Epithelial cell of esophagus (primary cell): ENCODE data around the gene EXOC3.
"Not testable (repeated sequence)": the region's sequence is repeated elsewhere in the genome, so short reads cannot be mapped to it uniquely, and the experiment has no call there.

Experiments used
- DNase-seq: peaks from one replicate; pipeline ENCODE4 v3.0.0; 2010; ENCODE audit warnings: low read depth
- H3K4me3 ChIP-seq: 2 replicates; pipeline ENCODE4 v1.5.1; 2011; ENCODE audit warnings: mild to moderate bottlenecking, low read length, control low read depth
- TF ChIP-seq, protein P1 (sequence below): IDR thresholded peaks from 2 replicates; pipeline ENCODE4 v1.5.1; 2011; ENCODE audit warnings: low read depth, mild to moderate bottlenecking, low read length, control low read depth, inconsistent platforms; ENCODE audit not compliant: insufficient read depth; ENCODE audit errors: missing control alignments

EXOC3 gene

DNA sequence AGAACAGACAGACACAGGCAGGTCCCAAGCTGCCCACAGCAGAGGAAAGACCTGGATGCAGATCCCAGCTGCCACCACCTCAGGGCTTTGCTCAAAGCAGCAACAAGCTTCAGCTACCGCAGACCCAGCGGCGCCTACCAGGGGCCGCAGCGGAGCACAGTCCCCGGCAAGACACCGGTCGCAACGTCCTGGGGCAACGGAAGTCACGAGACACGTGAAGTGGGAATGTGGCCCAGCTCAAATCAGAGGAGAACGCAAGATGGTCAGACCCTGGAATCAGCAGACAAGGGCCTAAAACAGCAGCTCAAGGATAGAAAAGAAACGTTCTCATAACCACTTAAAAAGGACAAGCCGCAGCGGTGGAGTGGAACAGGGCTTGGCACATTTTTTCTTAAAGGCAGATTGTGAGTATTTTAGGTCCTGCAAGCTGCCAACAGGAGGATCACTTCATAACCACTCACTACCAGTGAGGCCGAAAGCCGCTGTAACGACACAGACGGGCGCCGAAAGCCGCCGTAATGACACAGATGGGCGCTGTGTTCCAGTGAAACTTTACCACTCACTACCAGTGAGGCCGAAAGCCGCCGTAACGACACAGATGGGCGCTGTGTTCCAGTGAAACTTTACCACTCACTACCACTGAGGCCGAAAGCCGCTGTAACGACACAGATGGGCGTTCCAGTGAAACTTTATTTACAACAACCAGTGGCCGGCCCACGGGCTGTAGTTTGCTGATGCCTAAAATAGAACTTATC, 59.5 kb downstream of the EXOC3 start:
- H3K4me3 ChIP-seq, result no peak overlapping the region
- TF ChIP-seq, protein P1, sequence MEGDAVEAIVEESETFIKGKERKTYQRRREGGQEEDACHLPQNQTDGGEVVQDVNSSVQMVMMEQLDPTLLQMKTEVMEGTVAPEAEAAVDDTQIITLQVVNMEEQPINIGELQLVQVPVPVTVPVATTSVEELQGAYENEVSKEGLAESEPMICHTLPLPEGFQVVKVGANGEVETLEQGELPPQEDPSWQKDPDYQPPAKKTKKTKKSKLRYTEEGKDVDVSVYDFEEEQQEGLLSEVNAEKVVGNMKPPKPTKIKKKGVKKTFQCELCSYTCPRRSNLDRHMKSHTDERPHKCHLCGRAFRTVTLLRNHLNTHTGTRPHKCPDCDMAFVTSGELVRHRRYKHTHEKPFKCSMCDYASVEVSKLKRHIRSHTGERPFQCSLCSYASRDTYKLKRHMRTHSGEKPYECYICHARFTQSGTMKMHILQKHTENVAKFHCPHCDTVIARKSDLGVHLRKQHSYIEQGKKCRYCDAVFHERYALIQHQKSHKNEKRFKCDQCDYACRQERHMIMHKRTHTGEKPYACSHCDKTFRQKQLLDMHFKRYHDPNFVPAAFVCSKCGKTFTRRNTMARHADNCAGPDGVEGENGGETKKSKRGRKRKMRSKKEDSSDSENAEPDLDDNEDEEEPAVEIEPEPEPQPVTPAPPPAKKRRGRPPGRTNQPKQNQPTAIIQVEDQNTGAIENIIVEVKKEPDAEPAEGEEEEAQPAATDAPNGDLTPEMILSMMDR, result no peak
- no peak for DNase-seq

DNA sequence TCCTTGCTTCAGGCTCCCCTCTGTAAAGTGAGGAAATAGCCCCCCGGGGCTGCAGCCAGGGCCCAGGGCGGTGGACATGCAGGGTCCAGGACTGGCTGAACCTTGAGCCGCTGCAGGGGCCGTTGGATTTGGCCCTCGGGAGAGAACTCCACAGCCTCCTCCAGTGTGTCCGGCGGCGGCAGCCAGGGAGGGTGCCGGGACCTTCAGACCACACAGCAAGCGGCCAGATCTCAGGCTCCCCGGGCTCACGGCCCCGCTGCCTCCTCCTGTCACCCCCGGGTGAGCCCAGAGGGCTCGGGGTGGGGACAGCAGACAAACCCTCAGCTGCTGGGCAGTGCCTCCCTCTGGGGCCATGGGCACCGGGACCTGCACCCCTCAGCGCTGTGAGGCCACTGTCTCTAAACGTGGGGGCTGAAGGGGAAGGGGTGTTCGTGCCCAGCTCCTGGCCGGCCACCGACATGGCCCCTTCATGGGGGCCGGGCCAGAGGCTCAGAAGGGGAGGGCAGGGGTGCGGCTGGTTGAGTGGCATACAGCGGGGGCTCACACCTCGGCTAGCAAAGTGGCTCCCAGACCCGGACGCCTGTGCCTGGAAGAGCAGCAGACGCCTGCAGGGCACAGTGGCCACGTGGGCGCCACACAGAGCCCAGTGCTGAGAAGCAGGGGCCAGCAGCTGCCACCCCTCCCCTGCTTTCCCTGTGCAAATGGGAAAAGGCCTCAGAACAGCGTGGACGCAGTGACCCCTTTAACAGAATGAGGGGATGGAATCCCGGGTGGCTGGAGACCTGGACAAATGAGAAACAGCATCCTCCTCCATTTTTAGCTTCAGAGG, 61.6 kb downstream of the EXOC3 start:
- no peak for DNase-seq
- no peak overlapping the region for H3K4me3 ChIP-seq
- TF ChIP-seq, protein P1, result no peak

DNA sequence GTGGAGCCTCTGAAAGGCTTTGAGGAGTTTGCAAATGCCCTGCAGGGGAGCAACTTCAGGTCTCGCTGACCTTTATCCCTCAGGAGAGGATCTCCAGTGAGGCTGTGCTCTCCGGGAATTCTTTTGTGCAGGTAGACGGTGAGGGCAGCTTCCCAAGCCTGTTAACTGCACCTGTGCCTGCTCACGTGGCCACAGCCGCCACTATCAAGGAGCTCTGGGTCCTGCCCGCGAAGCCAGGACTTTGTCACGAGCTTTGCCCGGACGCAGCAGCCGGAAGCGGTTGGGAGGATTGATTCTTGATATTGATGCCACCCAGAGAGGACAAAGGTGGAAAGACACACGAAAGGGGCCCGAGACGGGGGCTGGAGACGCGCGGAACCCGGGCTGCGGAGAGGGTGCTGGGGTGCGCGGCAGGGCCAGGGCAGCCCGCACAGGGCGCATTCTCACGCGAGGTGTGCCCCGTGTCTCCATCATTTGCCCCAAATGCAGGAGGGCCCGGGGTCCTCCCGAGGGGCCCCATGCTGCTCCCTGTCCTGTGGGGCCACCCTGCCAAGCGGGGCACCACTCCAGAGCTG, 63.1 kb downstream of the EXOC3 start:
- TF ChIP-seq, protein P1, result no peak
- no peak for DNase-seq
- no peak overlapping the region for H3K4me3 ChIP-seq

DNA sequence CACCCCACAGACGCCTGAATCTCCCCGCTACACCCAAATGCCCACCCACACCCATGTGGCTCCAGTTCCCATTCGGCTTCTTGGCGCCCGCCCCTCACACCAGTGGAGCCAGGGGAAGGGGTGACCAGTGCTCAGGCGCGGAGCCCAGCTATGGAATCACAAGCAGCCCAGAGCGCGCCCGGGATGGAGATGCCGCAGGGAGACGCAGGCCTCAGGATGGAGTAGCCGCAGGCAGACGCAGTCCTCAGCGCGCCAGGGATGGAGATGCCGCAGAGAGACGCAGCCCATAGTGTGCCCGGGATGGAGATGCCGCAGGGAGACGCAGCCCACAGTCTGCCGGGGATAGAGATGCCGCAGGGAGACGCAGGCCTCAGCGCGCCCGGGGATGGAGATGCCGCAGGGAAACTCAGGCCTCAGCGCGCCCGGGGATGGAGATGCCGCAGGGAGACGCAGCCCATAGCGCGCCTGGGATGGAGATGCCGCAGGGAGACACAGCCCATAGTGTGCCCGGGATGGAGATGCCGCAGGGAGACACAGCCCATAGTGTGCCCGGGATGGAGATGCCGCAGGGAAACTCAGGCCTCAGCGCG, 65.1 kb downstream of the EXOC3 start:
- DNase-seq, H3K4me3 ChIP-seq: not testable (repeated sequence)

DNA sequence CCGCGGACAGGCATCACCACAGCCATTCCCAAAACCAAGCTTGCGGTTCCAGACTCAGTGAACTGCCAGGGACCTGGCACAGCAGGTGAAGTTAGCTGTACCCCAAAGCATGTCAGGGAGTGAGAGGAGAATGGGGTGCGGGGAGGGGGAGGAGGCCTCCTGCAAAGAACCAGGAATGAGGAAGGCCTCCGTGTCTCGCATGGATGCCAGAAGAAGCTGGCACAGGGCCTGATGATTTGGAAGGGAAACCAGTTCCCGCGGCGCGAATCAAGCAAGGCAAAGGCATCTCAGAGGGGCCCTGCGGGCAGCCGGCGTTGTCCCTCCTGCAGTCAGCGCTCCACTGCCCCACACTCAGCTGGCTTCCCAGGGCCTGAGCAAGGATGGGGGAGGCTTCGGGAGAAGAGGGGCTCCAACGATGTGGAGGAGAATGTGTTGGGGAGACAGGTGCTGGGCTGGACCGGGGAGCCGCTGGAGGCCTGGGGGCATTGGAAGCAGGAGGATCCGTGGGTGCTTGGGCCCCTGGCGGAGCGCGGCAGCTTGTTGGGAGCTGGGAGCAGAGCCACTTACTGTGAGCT, 66.7 kb downstream of the EXOC3 start:
- TF ChIP-seq, protein P1, result no peak

DNA sequence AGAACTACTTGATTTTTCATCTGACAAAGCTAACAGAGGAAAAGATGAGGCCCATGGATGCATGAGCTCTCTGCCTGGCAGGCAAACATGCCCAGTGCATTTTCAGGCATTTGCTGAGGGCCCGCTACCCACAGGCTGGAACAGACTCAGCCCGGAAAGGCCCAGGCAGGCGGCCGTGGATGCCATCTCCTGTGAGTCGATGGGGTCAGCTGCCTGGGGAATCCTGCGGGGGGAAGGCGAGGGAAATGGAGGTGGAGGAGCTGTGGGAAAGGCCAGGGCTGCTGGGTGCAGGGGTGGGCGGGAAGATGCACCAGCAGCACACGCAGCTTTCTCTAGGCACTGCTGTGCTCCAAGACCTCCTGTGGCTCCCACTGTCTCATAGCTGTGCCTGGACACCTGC, 67.5 kb downstream of the EXOC3 start:
- no peak for DNase-seq
- no peak overlapping the region for H3K4me3 ChIP-seq
- TF ChIP-seq, protein P1, result no peak

More for the DNA sequence above, 66.7 kb downstream of the EXOC3 start:
- H3K4me3 ChIP-seq, result no peak overlapping the region
- DNase-seq, result no peak

DNA sequence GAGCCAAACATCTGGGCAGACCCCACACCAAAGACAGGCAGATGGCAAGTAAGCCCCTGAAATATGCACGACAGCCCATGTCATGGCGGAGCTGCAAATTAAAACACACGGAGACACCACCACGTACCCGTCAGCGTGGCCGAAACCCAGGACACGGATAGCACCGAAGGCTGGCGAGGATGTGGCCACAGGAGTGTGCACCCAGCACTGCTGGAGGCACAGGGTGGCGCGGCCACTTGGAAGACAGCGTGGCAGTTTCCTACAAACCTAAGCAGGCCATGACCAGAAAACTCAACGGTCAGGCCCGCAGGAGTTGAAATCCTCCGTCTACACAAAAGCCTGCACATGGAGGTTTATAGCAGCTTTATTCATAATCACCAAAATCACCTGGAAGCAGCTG, 68.5 kb downstream of the EXOC3 start:
- TF ChIP-seq, protein P1, result no peak
- no peak for DNase-seq
- no peak overlapping the region for H3K4me3 ChIP-seq
